Jurkat, Clone E6-1 (cell line): ENCODE data around the gene TMEM151B.
"Not testable (repeated sequence)": the region's sequence is repeated elsewhere in the genome, so short reads cannot be mapped to it uniquely, and the experiment has no call there.

Source experiments
- DNase-seq: peaks from one replicate; pipeline ENCODE4 v3.0.0-alpha.2; 2011; ENCODE audit warnings: low read depth, low spot score
- H3K4me3 ChIP-seq: 2 replicates; pipeline ENCODE4 v1.5.1; 2011; ENCODE audit warnings: mild to moderate bottlenecking, low read length, control low read depth, moderate library complexity

The TMEM151B gene

DNA sequence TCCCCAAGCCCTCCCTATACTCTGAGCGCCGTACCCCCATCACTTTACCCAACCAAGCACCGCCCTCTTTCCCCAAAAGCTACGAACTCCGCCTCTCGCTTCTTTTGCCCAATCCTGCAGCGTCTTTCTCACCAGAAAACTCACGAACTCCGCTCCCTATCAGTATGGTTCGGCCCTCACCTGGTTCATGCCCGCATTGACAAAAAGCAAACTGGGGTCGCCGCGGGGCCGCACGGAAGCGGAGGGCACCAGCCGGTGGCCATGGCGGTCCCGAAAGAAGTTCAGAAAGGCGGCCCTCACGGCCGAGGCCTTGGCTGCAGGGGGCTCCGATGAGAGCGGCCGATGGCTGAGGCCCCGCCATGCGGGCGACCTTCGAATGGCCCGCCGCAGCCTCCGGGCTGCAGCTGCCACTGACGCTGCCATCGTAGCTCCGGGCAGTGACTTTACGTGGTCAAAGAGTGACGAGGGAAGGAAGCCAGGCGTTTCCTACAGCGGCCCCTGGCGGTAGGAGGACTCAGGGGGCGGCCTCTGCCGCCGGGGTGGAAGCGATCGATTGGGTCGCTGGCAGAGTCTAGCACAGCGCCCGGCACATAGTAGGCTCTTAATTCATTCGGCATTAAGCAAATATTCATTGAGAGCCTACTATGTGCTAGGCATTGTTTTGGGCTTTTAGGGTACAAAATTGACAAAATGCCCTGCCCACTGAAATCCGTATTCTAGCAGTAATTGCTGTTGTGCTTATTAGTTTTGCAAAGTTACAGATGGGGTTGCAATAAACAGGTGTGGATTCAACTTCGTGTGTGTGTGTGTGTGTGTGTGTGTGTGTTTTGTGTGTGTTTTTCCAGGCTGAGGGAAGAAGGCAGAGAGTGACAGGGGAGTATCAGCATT lies 42.9 kb downstream of the TMEM151B start, which contains the start of gene AARS2:
AARS2 (minus strand) TSS at position 447 of the 888 bp plus-strand sequence; CDS start at position 423, 24 bp downstream.
- peak within 1 kb of the TSS; percentile 74 for H3K4me3 ChIP-seq
- peak; percentile 81 for DNase-seq

DNA sequence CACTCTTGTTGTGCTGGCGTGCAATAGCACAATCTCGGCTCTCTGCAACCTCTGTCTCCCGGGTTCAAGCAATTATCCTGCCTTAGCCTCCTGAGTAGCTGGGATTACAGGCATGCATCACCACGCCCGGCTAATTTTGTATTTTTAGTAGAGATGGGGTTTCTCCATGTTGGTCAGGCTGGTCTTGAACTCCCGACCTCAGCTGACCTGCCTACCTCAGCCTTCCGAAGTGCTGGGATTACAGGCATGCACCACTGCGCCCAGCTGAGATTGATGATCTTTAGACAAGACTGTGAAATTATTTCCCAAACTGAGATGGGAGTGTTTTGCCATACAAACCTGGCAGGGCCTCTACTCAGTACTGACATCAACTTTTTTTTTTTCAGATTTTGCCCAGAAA lies 44.4 kb downstream of the TMEM151B start:
- not testable (repeated sequence) for H3K4me3 ChIP-seq, DNase-seq

GRCh38 chr6:44315516-44315915 lies 45.3 kb downstream of the TMEM151B start:
- DNase-seq: no peak
- H3K4me3 ChIP-seq: no peak overlapping the region

- H3K4me3 ChIP-seq: no peak overlapping the region
- DNase-seq: no peak
Measured at GRCh38 chr6:44315951-44316350, 45.7 kb downstream of the TMEM151B start.

DNA sequence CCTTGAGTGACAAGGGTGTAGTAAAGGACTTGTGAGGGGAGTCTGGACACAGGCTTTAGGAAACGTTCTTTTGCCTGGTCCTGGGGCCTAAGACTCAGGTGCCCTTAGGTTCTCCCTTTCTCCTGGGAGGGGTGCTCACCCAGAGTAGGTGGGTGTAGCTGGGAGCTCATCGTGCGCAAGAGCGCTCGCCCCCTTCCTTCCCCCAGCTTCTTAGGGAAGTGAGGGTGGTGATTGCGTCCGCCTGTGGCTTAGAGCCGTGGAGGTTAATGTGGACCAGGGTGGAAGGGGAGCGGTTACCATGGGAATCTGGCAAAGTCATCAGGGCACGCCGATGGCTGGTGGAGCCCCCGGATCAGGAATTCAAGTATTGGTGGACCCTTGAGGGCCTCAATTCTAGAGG lies 46.2 kb downstream of the TMEM151B start:
- no peak for DNase-seq
- H3K4me3 ChIP-seq: no peak overlapping the region

DNA sequence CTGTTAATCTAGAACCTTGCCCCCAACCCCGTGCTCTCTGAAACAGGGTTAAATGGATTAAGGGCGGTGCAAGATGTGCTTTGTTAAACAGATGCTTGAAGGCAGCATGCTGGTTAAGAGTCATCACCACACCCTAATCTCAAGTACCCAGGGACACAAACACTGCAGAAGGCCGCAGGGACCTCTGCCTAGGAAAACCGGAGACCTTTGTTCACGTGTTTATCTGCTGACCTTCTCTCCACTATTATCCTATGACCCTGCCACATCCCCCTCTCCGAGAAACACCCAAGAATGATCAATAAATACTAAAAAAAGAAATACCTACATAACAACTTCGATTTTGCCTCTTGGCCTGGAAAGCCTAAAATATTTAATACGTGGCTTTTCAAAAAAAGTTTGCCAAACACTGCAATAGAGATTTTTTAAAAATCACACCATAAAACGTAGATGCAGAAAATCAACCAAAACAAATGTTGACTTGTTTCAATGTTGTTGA lies 46.9 kb downstream of the TMEM151B start:
- DNase-seq, H3K4me3 ChIP-seq: not testable (repeated sequence)

GRCh38 chr6:44321210-44321609 lies 51.0 kb downstream of the TMEM151B start:
- DNase-seq: no peak
- no peak overlapping the region for H3K4me3 ChIP-seq

- H3K4me3 ChIP-seq: no peak overlapping the region
- no peak for DNase-seq
Measured at GRCh38 chr6:44327096-44327495, 56.8 kb downstream of the TMEM151B start.

- no peak for DNase-seq
- H3K4me3 ChIP-seq: no peak overlapping the region
Measured at GRCh38 chr6:44327760-44328159, 57.5 kb downstream of the TMEM151B start.

GRCh38 chr6:44328203-44328602 lies 58.0 kb downstream of the TMEM151B start:
- H3K4me3 ChIP-seq: not testable (repeated sequence)

GRCh38 chr6:44329858-44330257 lies 59.6 kb downstream of the TMEM151B start:
- H3K4me3 ChIP-seq: no peak overlapping the region
- DNase-seq: no peak

More at GRCh38 chr6:44328203-44328602, 58.0 kb downstream of the TMEM151B start:
- not testable (repeated sequence) for DNase-seq

GRCh38 chr6:44332585-44332984 lies 62.3 kb downstream of the TMEM151B start:
- DNase-seq: no peak

GRCh38 chr6:44333273-44333919 lies 63.1 kb downstream of the TMEM151B start:
- no peak for DNase-seq

More at GRCh38 chr6:44332585-44332984, 62.3 kb downstream of the TMEM151B start:
- no peak overlapping the region for H3K4me3 ChIP-seq

GRCh38 chr6:44333942-44334341 lies 63.7 kb downstream of the TMEM151B start:
- DNase-seq: no peak
- no peak overlapping the region for H3K4me3 ChIP-seq

More at GRCh38 chr6:44333273-44333919, 63.1 kb downstream of the TMEM151B start:
- H3K4me3 ChIP-seq: no peak overlapping the region

DNA sequence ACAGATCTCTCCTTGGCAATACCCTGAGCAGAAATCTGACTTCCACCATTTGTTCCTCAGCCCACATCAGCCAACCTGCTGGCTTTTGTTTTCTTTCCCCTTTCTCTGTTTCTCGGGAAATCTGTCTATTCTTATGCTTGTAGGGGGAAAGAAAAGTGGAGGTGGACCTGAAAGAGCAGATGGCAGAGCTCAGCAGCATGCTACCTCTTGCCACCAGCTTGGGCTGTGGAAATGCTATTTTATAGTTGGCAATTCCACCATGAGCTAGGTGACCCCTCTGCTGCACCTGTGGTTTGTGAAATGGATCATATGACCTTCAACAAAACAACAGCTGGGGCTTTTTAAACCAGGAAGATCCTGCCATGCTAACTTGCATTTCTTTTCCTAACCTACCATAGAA lies 65.4 kb downstream of the TMEM151B start:
- no peak for DNase-seq
- H3K4me3 ChIP-seq: no peak overlapping the region

DNA sequence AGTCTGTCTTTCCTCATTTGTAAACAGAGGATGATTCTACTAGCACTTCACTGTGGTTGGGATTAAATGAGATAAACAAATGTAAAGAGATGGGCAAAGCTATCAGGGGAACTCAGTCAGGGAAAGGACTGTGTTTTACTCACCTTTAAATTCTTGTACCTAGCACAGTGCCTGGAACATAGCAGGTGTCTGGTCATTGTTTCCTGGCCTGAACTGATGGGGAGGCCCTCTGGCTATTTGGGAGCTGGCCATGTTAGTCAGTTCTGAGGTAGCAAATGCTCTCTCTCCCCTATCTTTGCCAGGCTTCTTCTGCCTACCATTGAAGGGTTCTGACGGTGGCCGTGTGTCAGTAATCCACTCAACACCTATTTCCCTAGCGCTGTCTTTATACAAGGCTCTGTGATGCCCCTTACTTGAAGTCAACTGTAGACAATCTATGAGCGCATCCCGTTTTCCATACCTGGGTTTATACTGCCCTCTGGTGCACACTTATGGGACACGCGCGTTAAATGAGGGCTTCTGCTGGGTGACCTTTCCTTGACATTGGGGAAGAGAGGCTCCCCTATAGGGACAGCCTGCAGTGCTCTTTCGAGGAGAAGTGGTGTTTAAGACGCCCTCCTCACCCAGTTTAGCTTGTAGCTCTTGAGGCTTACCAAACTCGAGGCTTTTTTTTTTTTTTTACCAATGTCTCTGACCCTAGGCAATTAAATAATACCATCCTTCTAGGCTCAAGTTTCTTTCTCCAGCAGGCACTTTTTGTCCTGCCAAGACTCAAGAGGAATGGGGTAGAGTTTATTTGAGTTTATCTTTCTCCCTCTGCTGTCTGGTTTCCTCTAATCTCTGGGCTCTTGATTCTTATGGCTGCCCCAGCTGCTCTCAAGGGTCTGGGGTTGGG lies 68.2 kb downstream of the TMEM151B start:
- DNase-seq: peak; percentile 76
- no peak overlapping the region for H3K4me3 ChIP-seq

DNA sequence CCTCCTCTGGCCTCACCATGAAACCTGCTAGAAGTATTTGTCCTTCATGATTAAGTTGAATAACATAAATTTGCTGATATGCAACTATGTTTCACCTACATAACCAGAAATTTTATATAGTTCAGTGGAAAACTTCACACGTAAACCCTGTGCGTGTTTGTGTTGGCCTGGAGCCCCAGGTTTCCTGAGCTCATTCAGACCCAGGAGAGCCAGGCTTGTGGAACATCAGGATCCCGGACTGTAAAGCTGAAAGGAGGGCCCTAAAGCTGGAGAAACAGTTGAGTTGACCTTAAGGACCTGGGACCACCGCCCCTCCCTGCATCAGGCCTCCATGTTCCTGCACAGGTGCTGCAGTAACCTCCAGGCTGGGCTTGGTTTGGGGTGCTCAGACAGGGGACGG lies 69.1 kb downstream of the TMEM151B start:
- no peak overlapping the region for H3K4me3 ChIP-seq
- DNase-seq: no peak

DNA sequence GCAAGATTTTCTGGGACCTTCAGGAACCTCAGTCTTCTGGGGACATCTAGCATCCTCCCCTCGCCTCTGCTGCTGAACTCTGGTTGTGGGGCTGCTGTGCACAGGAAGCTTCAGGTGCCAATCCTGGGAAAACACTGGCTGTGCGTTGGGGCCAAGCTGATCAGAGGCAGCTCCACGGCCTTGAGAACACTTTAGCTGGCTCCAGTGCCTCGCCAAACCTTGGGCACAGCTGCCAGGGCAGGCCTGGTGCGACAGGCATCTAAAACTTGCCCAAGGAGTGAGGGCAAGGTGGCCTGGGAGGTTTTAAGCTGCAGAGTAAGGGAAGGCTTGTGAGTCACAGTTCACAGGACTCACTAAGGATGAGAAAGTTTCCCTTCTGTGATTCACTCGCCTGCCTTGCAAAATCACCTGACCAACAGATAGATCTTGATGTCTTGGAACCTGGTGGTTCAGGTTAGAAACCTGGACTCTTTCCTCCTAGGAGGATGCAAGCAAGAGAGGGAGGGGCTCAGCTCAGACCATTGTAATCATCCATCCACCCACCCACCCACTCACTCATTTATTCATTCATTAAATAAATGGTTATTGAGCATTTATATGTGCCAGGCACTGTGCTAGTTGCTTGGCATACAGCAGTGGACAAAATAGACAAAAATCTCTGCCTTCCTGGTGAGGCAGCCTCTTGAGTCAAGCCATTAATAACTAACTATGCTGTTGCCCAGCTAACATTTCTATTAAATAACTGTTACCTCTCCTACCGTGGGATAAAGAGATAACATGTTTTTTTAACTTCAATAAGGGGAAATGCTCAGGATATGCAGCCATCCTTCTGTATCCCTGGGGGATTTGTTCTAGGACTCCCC lies 69.7 kb downstream of the TMEM151B start:
- no peak for DNase-seq

More for the DNA sequence above, 69.7 kb downstream of the TMEM151B start:
- H3K4me3 ChIP-seq: no peak overlapping the region
